HG02759 (cell line): ENCODE measurements around the gene COQ8B.

Experiments
- ATAC-seq: cut with Tn5 transposase; IDR thresholded peaks from one replicate; pipeline ENCODE4 v1.9.1; 2021; ENCODE audit warnings: mild to moderate bottlenecking, moderate library complexity; ENCODE audit not compliant: unreplicated experiment

COQ8B gene

DNA sequence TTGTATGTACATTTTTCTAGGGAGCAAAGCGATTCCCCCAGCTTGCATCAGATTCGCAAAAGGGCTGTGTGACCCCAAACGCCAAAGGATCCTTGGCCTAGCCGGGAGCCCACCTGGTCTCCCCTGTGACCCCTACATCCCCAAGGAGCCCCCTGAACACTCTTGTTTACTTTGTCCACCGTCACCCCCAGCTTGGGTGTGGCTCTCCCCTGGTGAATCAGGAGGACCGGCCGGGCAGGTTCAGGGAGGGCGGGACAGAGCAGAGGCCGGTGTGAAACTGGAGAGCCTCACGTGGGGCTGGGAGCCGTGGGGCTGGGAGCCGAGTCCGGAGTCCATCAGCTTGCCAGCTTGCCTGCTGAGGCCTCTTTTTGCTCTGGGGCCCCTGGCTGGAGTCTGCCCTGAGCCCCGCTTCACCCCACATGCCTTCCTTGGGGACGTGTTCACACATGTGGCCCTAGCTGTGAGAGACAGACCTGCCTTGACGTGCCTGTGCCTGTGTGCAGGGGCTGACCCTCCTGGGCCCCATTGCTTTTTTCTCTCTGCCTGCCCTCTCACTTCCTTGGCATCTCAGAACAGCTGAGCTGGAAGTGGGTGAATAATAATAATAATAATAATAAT is 2.2 kb upstream of the COQ8B start:
- ATAC-seq: no peak

DNA sequence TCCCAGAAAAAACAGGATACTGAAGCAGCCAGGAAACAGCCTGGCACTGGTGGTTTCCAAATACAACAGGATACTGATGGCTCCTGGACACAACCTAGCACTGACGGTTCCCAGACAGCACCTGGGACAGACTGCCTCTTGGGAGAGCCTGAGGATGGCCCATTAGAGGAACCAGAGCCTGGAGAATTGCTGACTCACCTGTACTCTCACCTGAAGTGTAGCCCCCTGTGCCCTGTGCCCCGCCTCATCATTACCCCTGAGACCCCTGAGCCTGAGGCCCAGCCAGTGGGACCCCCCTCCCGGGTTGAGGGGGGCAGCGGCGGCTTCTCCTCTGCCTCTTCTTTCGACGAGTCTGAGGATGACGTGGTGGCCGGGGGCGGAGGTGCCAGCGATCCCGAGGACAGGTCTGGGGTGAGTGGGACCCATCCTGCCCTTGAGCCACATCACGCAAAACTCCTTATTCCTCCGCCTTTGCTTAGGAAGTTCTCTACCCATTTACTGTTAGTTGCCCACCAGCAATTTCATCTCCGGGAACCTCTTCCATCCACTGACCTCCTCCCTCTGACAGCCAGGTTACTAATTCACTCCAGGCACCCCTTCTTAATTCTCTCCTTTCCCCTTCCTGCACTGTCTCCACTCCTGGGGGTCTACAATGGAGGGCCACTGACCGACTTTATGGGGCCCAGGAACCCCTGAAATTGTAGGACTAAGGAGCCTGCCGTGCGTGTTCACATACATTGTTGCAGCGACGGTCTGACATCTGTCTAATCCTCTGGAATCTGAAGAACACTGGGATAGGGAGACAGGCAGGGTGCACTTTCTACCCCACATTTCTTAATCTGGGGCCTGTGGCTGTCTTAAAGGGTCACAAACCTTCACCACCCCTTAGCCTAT is 1.4 kb upstream of the COQ8B start:
- no peak for ATAC-seq

DNA sequence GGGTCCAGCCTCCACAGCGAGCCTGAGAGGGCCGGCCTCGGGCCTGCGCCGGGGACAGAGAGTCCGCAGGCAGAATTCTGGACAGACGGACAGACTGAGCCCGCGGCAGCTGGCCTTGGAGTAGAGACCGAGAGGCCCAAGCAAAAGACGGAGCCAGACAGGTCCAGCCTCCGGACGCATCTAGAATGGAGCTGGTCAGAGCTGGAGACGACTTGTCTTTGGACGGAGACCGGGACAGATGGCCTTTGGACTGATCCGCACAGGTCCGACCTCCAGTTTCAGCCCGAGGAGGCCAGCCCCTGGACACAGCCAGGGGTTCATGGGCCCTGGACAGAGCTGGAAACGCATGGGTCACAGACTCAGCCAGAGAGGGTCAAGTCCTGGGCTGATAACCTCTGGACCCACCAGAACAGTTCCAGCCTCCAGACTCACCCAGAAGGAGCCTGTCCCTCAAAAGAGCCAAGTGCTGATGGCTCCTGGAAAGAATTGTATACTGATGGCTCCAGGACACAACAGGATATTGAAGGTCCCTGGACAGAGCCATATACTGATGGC is 716 bp upstream of the COQ8B start:
- no peak for ATAC-seq

DNA sequence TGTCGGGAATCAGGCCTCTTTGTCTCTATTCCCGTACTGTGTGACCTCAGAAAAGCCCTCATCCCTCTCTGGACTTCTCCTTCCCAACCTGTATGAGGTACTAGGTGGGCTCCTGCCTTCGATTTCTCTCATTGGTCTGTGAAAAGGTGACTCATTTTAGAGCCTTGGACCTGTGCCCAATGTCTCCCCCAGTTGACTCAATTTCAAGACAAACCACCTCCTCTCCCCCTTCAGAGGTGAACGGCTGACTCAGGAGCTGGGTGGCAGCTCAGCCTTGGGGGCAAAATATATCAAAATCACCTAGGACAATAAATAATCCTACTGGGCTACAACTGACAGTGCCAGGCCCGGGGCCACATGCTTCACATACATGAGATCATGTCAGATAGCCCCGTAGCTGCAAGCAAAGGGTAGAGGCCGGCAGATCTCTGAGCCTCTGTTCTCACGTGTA is 630 bp downstream of the COQ8B start:
- no peak for ATAC-seq

DNA sequence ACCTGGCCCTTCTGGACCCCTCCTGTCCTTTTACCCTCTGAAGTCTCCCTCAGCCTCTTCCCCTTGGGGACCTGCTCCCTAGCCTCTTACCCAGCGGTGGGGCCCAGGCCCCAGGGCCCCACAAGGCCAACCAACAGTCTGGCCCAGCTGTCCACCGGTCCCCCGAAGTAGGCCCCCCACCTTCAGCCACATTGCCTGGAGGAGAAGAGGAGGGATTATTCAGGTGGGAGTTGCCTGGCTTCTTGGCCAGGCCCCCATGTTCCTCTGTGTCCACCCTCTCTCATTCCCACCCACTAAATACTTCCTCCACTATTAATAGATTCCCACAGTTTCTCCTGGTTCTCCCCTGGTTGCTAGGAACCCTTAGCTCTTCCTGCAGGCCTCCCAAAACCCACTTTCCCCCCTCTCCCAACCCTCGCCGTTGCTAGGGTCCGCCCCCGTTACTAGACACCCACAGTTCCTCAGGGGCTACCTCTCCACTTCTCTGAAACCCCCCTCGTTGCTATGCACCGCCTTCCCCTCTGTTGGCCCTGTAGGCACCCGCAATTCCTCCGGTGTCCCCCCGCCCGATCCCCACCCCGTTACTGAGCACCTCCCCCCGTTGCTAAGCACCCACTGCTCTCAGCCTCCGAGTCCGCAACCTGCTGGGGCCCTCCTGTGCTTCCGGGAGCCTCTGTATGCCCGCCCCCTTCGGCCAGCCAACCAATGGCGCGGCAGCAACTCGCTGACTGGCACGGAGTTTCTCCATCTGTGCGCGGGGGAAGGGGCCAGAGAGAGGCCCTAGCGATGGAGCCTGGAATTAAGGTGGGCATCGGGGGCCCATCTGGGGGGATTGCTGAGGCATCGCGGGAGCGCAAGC is 2.0 kb downstream of the COQ8B start:
- ATAC-seq: peak; percentile 58

DNA sequence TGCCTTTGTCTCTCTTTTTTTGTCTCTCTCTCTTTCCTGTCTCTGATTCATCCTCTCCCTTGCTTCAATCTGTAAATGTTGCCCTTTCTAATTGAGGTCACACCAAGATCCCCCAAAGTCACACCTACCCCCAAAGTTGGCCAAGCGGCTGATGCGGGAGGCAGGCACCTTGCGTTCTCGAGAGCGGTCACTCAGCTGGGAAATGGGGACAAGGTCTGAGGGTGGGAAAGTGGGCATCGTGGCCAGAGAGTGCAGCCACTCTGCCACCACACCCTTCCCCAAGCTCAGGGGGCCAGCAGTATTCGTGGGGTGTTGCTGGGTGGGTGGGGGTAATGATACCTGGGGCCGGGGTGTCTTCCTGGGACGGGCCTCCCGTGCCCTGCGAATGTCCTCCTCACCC is 2.7 kb downstream of the COQ8B start:
- ATAC-seq: no peak

DNA sequence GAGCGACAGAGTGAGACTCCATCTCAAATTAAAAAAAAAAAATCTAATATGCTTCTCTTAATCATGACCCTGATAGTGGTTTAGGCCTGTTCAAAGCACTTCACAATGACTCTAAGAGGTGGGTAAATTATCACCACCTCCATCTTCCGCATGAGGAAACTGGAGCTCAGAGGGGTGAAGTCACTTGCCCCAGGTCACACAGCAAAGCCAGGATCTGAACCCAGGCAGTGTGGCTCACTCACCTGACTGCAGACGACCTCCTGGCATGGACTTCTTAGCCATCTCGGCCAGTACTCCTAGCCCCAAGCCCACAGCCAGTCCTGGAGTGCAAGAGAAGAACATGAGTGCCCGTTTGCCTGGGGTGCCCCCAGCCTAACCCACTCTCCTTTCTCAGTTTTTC is 6.9 kb downstream of the COQ8B start:
- ATAC-seq: no peak

DNA sequence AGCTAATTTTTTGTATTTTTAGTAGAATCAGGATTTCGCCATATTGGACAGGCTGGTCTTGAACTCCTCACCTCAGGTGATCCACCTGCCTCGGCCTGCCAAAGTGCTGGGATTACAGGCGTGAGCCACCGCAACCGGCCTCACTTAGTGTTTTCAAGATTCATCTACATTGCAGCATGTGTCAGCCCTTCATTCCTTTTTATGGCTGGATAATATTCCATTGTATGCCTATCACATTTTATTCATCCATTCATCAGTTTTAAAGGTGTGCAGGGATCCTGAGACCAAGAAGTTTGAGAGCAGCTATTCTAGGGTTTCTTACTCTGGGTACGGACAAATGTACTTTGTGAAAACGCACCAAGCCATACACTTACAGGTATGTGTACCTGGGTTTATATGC is 9.1 kb downstream of the COQ8B start:
- ATAC-seq: no peak

DNA sequence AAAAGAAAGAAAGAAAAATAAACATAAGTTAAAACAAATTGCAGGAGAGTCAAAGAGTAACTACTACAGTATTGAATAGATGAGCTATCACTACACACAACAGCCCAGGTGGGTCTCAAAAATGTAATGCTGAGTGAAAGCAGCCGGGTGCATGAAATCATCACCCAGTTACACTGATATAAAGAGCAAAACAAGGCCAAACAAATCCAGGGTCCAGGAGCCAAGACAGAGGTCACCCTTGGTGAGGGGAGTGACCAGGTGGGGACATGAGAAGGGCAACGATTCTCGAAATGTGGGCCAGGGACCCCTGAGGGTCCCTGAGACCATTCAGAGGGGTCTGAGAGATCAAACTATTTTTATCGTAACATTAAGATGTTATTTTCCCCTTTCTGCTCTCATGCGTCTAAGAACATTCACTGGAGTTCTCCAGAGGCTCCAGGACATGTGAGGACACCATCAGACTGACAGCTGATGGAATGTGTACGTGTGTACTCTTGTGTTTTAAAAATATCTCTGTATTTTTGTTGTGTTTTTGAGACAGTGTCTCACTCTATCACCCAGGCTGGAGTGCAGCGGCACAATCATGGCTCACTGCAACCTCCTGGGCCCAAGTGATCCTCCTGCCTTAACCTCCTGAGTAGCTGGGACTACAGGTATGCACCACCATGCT is 10.6 kb downstream of the COQ8B start:
- no peak for ATAC-seq

DNA sequence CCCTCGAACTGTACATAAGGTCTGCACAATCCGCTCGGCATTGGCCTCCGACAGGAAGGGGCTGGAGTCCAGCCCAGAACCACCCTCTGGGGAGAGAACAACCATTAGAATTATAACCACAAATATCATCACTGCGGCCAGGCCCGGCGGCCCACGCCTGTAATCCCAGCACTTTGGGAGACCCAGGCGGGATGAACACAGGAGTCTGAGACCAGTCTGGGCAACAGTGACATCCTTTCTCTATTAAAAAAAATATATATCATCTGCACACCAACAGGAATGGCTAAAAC is 11.4 kb downstream of the COQ8B start:
- ATAC-seq: no peak

DNA sequence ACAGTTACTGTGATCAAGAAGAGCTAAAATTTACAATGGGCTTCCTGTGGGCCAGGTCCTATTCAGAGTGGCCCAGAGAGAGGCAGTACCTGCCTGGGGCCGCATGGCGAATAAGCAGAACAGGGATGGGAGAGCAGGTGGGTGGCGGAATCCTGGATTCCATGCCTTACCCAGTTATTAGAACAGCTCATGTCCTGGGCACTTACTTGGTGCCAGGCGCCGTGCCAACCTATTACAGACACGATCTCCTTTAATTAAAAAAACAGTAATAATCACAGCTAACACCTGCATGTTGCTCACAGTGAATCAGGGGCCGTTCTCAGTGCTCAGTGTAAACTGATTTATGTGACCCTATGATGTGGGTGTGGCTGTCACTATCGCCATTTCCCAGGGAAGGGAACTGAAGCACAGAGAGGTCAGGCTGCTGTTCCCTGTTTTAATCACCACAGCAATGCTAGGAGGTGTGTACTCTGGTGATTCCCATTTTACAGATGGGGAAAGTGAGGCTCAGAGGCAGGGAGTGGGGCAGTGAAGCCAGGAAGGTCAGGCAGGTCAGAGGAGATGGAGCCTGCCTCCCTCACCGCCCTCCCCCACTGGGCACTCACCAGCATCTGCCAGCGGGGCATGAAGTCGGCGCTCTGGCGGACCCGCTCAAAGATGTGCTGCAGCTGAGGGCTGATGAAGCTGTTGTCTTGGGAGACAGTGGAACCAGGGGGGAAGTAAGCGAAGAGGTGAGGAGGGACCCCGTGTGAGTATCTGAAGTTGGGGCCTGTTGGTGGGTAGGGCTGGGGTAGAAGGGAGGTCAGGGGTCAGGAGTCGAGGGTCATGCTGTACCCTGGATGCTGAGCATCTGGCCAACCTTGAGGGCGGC is 12.0 kb downstream of the COQ8B start:
- no peak for ATAC-seq

DNA sequence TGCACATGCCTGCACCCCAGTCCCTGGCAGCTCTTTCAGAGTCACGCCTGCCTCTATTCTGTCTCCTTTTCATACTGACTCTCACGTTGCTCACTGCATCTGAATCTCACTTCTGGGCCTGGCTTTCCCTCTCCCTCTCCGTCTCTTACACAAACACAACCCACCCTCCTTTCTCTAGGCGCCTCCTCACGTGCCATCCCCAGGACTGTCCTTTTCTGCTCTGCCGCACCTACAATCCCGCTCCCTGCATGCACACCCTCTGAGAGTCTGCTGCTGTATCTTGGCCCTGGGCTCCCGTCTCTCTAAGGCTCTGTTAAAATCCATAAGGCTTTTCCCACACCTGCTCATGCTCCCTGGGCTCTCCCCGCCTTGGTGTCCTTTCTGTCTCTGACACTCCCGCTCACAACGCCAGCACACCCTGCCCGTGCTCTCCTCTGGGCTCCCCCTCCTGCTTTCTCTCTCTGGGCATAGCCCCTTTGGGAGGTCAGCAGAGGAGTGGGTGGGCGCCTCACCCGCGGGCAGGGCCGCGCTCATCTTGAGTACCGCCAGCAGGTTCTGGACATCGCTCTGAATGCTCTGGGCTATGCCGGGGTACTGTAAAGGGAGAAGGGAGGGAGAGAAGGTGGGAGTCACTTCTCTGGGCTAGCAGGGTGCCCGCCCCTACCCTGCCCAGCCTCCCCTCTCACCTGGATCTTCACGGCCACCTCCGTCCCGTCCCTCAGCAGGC is 13.5 kb downstream of the COQ8B start:
- no peak for ATAC-seq

DNA sequence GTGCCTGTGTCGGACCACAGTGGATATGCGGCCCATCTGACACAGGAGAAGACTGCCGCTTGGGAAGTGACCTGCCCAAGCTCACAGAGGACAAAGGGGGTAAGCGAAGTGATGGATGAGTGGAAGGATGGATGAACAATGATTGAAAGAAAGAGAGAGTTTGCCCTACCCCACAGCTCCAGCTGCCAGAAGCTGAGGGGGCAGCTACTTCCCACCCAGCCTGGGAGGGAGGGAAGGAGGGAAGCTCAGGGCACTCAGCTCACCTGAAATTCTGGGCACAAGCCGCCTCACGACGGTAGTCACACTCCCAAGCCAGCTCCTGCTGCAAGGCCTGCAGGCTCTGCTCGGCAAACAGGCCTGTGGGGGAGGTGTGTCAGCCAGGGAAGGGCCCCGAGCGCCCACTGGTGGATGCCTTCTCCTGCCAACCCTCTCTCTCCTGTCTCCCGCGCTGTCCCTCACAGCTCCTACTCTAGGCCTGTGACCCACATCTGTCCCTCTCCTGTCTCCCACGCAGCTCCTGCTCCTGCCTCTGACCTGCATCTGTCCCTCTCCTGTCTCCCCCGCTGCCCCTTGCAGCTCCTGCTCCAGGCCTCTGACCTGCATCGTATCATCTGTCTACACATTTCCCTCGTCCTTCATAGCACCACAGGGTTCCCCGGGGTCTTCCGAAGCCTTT is 14.2 kb downstream of the COQ8B start:
- ATAC-seq: no peak

DNA sequence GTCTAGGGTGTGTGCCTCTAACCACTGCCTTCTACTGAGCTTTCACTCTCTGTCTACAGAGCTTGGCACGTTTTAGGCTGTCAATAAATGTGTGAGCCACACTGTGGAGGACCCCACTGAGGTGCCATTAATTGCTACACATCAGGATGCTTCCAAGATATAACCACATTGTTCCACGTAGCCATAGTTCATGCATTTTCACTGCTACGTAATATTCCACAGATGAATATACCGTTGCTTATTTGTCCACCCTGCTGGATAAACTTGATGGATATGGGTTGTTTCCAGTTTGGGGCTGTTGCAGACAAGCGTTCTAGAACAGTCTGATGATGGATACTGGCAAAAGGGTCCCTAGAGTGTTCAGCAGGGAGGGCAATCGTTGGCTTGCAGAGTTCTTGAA is 14.9 kb downstream of the COQ8B start:
- ATAC-seq: no peak

DNA sequence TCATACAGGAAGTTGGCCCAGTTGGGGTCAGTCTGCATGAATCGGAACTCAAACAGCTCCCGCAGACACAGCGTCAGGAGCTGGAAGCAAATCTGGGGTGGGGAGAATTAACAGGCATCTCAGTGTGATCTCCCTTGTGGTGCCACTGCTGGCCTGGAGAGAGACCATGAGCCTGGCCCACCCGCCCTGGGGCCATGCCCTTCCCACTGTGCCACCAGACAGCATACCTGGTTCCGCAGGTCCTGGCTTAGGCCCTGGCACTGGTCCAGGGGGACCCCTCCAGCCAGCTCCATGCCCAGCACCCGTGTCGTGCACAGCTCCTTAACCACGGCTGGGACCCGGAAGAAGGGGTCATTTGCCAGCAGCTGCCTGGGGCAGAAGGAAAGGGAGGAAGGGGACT is 16.6 kb downstream of the COQ8B start:
- ATAC-seq: no peak

DNA sequence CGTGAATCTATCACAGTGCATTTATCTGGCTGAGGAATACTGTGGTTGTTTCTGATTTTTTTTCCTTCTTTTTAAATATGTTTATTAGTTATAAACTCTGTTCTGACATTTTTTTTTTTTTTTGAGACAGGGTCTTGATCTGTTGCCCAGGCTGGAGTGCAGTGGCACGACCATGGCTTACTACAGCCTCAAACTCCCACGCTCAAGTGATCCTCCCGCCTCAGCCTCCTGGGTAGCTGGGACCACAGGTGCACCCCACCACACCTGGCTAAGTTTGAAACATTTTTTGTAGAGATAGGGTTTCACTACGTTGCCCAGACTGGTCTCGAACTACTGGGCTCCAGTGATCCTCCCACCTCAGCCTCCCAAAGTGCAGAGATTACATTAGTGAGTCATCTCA is 19.7 kb downstream of the COQ8B start:
- no peak for ATAC-seq

DNA sequence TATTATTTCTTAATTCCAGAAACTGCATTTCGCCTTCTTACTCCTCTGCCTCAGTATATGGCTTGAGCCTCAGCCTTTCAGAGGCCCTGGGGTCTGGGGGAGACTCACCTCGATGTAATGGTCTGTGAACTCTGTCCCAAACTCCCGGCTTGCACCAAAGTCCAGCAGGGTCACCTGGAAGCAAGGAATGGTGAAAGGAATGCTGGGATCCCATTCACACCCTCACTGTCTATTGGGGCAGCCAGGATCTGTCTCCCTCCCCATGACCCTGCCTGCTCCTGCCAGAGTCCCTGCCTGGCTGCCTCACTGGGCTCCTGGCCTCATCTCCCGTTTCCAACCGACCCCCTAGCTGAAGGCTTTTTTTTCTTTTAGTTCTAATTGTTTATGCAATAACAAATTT is 20.8 kb downstream of the COQ8B start:
- no peak for ATAC-seq

DNA sequence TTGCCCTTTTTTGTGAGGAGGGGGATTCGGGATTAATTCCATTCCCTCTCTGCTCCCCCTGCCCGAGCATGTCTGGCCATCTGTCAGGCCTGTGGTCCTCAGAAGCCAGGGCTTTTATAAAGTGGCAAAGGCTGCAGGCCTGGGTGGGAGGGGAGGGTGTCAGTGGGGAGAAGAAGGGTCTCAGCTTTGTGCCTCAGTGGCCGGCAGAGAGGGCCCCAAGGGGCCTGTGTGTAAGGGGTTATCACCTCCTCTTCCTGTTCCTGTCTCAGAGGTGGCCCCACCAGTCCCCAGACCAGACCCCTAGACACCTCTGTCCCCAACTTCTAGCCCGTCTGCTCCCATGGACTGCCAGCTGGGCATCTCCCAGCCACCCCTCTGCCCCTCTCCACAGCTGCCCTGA is 22.8 kb downstream of the COQ8B start:
- ATAC-seq: no peak
